COLO829 (cell line): Measurements from ENCODE around the gene GNLY.
"Not testable (repeated sequence)": the region's sequence is repeated elsewhere in the genome, so short reads cannot be mapped to it uniquely, and the experiment has no call there.

Source experiments
- DNase-seq: peaks from one replicate; pipeline ENCODE4 v3.0.0; 2012; ENCODE audit warnings: low spot score

Gene GNLY

GRCh38 chr2:85694052-85695025 is at the start of gene GNLY:
Gene GNLY, plus strand, starts transcription at chr2:85694358. Its CDS starts 61 bp downstream, at chr2:85694419.
- DNase-seq: no peak

GRCh38 chr2:85644909-85645308 is 49.2 kb upstream of the GNLY start:
- DNase-seq: no peak

DNA sequence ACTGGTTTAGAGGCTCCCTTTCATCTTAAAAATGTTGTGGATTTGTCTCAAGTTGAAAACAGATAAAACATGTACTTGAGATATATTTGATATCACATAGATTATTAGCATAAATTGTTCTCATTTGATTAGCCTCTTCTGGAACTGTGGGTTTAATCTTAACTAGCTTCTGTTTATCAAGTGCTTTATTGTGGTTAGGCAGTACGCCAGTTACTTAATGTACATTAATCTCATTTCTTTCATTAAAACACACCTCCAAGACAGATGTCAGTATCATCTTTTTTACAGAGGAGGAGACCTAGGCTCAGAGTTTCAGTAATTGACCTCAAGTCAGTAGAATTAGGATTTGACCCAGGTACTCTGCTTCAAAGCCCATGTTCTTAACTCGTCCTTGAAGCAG is 48.0 kb upstream of the GNLY start:
- no peak for DNase-seq

DNA sequence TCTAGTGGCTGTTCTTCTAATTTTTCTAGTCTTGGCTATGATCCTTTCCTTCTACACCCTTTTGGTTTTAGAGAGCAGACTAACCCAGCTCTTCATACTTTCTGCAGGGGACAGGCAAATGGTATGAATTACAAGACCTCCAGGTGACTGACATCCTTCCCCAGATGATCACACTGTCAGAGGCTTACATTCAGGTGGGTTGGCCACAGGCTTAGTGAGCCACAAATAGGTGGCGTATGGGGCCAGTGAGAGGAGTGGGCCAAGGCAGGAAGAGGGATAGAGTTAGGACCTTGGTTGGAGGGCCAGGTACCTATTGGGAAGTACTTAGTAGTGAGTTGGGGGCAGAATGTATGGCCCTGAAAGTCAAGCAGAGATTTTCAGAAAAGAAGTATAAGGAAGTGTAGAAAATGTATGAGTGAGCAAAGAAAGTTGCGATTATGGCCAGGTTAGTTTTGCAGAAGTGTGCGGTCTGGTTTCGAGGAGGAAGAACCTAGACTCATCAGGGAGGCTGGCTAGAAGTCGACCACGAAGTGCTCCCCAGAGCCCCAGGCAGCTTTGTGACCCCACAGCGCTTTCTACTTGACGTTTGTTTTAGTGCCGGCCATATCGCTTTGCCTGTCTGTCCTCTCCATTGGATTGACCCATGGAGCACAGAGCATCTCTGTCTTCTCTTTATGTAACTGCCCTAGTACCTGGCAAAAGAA is 46.2 kb upstream of the GNLY start:
- no peak for DNase-seq

GRCh38 chr2:85648619-85649018 is 45.5 kb upstream of the GNLY start:
- peak; percentile 20 for DNase-seq

DNA sequence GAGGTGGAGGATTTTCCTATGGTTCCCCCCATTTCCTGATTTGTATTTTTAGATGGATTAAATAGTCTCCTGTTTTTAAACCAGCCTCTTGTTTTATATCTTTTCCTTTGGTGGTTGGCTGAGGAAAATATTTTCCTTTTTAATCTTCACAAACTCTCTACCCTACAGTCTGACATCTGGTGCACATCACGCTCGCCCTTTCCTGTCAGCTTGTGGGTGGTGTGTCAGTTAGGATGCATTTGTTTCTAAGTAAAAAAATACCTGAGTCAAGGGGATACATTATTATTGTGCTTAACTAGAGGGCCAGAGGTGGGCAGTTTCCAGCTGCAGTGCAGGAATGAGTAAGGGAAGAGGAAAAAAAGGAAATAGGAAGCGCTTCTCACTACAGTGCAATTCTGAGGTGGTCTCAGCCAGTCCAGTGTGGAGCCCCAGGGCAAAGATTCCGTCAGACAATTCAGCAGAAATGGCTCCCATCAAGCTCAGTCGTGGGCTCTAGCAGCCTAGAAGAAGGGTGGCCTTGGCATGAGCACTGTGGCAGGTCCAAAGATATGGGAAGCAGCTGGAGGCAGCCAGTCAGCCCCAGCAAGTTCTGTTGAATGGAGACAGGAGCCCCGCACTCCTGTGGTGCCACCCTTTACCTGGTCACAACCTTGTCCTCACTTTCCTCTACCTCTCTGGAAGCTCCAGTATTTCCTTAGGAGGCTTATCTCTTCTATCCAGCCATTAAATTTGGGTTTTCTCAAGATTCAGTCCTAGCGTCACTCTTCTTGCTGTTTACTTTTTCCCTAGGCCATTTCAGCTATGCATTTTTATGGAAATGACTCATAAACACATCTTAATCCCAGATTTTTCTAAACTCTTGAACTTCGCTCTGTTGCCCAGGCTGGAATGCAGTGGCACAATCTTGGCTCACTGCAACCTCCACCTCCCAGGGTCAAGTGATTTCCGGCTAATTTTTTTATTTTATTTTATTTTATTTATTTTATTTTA is 44.7 kb upstream of the GNLY start:
- no peak for DNase-seq

- no peak for DNase-seq
Measured at GRCh38 chr2:85650456-85650855, 43.7 kb upstream of the GNLY start.

GRCh38 chr2:85651097-85651496 is 43.1 kb upstream of the GNLY start:
- DNase-seq: no peak

DNA sequence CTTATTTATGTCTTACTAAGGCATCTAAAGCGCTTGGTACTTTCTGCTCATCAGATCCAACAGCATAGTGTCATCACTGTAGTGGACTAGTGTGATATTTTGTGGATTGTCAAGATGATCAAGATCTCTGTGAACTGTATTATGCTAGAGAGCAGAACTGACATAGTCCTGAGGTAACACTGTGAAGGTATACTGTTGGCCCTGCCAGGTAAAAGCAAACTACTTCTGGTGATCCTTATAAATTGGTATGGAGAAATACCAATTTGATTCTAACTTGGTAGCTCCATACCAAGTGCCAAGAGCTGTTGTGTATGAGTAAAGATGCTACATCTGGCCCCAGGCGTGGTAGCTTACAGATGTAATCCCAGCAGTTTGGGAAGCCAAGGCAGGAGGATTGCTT is 42.1 kb upstream of the GNLY start:
- DNase-seq: no peak

DNA sequence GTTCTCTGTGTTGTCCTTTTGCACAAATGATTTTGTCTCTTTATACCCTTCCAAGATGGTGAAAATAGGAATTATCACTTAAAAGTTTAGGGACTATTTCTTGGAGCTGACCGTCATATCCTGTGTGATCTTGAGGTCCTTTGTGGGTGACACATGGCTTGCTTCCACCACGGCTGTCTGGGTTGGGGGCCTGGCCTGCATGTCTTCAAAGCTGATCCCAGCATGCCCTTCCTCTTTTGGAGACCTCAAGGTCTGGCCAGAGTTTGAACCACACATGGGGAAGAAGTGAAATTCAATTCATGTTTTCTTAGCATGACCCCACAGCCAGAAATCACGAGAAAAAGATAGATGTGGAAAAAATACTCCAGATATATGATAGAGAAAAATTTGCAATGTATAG is 40.2 kb upstream of the GNLY start:
- DNase-seq: no peak

DNA sequence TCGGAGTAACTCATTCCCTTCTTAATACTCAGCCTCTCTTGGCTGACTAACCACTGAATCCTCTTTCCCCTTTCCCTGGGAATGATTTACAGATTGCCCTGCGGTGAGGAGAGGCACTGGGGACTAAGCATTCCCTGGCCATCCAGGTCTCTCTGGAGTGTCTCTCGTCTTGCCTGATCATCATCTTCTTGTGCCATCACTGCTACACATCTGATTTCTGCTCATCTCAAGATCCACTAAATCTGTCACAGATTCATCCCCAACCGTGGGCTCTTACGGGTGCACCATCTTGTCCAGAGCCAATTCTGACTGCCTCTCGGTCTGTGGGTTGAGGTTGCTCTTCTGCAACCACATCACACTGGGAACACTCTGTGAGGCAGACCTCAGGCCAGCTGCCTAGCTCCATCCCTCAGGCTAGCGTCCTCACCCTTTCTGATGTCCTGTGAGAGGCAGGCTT is 38.2 kb upstream of the GNLY start:
- DNase-seq: no peak

- DNase-seq: no peak
Measured at GRCh38 chr2:85656468-85656867, 37.7 kb upstream of the GNLY start.

DNA sequence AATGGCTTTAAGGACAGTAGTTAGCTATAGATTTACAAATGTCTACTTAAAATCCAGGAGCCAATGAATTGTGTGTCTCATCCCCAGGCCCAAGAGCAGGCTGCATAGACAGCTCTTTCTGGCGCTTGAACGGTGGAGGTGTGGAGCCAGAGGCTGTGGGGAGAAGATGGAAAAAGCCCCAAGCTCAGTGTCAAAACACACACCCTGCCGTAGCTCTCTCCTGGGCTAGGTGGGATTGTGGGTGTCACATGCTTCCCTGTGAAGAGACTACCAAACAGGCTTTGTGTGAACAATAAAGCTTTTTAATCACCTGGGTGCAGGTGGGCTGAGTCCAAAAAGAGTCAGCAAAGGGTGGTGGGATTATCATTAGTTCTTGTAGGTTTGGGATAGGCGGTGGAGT is 36.8 kb upstream of the GNLY start:
- DNase-seq: not testable (repeated sequence)

- no peak for DNase-seq
Measured at GRCh38 chr2:85659324-85659981, 34.7 kb upstream of the GNLY start.

DNA sequence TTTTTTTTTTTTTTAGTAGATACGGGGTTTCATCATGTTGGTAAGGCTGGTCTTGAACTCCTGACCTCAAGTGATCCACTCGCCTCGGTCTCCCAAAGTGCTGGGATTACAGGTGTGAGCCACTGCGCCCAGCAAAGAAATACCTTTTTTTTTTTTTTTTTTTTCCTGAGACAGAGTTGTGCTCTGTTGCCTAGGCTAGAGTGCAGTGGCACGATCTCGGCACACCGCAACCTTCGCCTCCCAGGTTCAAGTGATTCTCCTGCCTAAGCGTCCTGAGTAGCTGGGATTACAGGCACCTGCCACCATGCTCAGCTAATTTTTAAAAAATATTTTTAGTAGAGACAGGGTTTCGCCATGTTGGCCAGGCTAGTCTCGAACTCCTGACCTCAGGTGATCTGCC is 33.9 kb upstream of the GNLY start:
- DNase-seq: not testable (repeated sequence)

GRCh38 chr2:85660725-85661124 is 33.4 kb upstream of the GNLY start:
- no peak for DNase-seq

- DNase-seq: no peak
Measured at GRCh38 chr2:85661139-85661858, 32.9 kb upstream of the GNLY start.

DNA sequence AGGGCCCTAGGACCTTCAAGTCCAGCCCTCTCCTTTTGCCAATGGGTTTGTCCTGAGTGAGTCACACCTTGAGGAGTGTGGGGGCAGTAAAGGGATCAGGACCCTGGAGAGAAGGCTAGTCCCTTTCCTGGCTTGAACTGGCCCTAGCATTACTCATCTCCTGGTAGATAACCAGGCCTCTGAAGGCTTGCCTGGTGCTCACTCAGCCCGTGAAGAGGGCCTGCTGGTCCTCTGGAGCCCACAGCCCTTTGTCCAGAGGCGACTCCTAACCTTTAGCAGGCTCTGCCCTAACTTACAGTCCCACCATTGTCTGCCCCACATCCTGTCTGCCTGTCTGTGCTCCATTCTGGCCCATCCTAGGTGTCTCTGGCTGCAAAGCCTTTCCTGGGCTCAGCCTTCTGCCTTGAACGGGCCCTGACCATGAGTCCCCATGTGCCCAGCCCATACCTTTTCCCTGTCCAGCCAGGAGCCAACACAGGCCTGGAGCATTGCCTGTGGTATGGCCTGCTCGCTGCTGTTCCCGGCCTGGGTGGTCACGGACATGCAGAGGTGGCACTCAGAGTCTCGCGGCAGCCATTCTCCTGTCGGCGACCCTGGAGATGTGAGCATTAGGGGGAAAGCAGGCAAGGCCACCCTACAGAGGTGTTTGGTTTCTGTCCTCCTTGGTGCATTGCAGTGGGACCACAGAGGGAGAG is 31.1 kb upstream of the GNLY start:
- DNase-seq: peak; percentile 49

DNA sequence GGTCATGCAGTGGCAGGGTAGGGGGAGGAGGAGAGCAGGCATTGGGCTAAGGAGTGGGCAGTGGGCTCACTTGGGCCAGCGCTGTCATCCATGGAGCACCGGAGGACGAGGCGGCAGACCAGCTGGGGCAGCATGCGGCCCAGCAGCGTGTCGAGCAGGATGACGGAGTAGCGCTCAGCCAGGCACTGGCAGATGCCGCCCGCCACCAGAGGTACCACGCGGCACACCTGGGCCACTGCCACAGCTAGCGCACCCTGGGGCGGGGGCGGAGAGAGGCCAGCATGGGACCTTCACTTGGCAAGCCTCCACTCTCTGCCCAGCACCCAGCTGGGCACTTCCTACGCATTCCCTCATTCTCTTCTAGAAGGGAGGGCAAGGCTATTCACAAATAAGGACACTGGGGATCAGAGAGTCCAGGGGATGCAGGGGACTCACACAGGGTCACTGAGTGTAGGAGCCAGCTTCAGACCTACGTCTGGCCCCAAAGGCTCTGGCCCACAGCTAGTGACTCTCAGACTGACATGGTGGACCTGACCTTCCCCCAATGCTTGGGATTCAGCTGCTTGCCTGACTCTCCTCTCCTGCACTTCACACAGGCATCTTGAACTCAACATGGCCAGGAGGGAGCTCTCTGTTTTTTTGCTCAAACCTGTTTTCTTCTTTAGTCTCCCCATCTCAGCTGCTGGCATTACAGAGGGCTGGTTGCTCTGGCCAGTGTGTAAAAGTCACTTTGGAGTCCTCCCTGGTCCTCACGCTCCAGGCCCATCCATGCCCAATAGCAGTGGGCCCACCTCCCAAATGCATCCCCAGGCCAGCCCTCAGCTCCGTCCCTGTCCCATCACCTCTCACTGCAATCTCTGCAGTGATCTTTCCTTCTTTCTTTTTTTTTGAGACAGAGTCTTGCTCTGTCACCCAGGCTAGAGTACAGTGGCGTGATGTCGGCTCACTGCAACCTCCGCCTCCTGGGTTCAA is 30.3 kb upstream of the GNLY start:
- no peak for DNase-seq
